Glutamatergic neuron (in vitro differentiated cells): ENCODE data around the gene PELO. TPM values are rescaled to one million over a fixed set of nuclear protein-coding genes. Genes with fewer than 3 reads are reported as not detected.

Experiments
- DNase-seq: peaks from one replicate; pipeline ENCODE4 v3.0.0; 2022
- H3K27ac Mint-ChIP-seq: one replicate; pipeline ENCODE4 v1.8.0; 2020; ENCODE audit warnings: mild to moderate bottlenecking, mixed read lengths, inconsistent platforms; ENCODE audit not compliant: unreplicated experiment
- H3K27me3 Mint-ChIP-seq: one replicate; pipeline ENCODE4 v1.8.0; 2020; ENCODE audit warnings: mild to moderate bottlenecking, moderate library complexity, mixed read lengths, inconsistent platforms; ENCODE audit not compliant: unreplicated experiment
- H3K36me3 Mint-ChIP-seq: one replicate; pipeline ENCODE4 v1.8.0; 2020; ENCODE audit warnings: mild to moderate bottlenecking, mixed read lengths, inconsistent platforms; ENCODE audit not compliant: unreplicated experiment
- H3K4me1 Mint-ChIP-seq: one replicate; pipeline ENCODE4 v1.8.0; 2020; ENCODE audit warnings: mild to moderate bottlenecking, low read depth, mixed read lengths, inconsistent platforms; ENCODE audit not compliant: unreplicated experiment
- H3K4me3 Mint-ChIP-seq: one replicate; pipeline ENCODE4 v1.8.0; 2020; ENCODE audit warnings: mild to moderate bottlenecking, mixed read lengths, inconsistent platforms; ENCODE audit not compliant: unreplicated experiment
- H3K9me3 Mint-ChIP-seq: one replicate; pipeline ENCODE4 v1.8.0; 2020; ENCODE audit warnings: mild to moderate bottlenecking, moderate library complexity, mixed read lengths, inconsistent platforms; ENCODE audit not compliant: unreplicated experiment
- total RNA-seq: library from RNA; stranded (reverse); fragmentation: NEBNext Ultra II Directional; extraction: Animal tissue kit (Norgen Biotek cat#: 25700); gene quantifications from one replicate; pipeline ENCODE4 v1.2.1, GENCODE V29; 2021; ENCODE audit not compliant: unreplicated experiment
- TF ChIP-seq, protein P1 (sequence below): fragments of 200-600 bp; sonication (generic); IDR thresholded peaks from one replicate; pipeline ENCODE4 v1.5.0; 2021; ENCODE audit not compliant: partially characterized antibody, unreplicated experiment

Gene PELO
- total RNA-seq, 1 donor from 2014 or later, result 7.5 TPM

DNA sequence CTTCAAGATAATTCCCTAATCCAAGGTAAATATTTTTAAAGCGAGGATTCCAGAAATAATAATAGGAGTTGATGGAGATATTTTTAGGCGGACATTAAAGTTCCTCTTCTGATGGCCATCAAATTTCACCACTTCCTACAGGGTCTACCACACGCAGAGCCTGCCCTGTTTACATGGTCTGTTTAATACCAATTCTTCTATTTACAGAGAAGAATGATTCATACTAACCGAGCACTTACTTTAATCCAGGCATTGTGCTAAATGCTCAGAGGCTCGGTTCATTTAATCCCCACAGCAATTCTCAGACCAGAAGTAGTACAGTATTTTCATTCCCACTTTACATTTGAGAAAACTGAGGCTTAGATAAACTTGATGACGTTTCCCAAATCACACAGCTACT lies 3.0 kb upstream of the PELO start:
- no peak for DNase-seq
- Mint-ChIP-seq H3K4me1 (no peaks in the 10 kb centered on the region), H3K4me3 (no peak overlapping the region), H3K9me3 (peaks cover 5% of the 10 kb centered on the region), H3K27ac (no peak overlapping the region), H3K27me3 (peaks cover 1% of the 10 kb centered on the region), H3K36me3 (no peaks in the 10 kb centered on the region)
- TF ChIP-seq, protein P1, sequence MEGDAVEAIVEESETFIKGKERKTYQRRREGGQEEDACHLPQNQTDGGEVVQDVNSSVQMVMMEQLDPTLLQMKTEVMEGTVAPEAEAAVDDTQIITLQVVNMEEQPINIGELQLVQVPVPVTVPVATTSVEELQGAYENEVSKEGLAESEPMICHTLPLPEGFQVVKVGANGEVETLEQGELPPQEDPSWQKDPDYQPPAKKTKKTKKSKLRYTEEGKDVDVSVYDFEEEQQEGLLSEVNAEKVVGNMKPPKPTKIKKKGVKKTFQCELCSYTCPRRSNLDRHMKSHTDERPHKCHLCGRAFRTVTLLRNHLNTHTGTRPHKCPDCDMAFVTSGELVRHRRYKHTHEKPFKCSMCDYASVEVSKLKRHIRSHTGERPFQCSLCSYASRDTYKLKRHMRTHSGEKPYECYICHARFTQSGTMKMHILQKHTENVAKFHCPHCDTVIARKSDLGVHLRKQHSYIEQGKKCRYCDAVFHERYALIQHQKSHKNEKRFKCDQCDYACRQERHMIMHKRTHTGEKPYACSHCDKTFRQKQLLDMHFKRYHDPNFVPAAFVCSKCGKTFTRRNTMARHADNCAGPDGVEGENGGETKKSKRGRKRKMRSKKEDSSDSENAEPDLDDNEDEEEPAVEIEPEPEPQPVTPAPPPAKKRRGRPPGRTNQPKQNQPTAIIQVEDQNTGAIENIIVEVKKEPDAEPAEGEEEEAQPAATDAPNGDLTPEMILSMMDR, result no peak

DNA sequence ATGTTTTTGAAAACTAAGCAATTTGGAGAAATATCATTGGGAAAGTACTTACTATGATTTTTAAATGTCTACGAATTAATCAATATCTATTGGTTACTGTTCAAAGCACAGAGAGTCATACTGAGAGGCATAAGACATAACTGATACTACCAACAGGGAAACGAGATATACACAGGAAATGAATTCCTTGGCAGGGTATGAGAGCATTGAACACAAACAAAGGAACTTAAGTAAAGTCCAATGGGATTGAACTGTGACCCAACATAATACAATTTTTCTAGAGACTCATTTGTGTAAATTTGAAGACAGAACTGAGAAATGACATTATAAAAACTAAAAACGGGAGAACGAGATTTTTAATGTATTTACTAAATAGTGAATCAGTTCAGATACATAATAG lies 1.3 kb upstream of the PELO start:
- Mint-ChIP-seq H3K27ac (no peak overlapping the region), H3K9me3 (peaks cover 2% of the 10 kb centered on the region), H3K4me1 (no peaks in the 10 kb centered on the region), H3K27me3 (peaks cover 3% of the 10 kb centered on the region), H3K36me3 (no peaks in the 10 kb centered on the region), H3K4me3 (peak overlapping the region; percentile 14)
- TF ChIP-seq, protein P1, result no peak
- no peak for DNase-seq

DNA sequence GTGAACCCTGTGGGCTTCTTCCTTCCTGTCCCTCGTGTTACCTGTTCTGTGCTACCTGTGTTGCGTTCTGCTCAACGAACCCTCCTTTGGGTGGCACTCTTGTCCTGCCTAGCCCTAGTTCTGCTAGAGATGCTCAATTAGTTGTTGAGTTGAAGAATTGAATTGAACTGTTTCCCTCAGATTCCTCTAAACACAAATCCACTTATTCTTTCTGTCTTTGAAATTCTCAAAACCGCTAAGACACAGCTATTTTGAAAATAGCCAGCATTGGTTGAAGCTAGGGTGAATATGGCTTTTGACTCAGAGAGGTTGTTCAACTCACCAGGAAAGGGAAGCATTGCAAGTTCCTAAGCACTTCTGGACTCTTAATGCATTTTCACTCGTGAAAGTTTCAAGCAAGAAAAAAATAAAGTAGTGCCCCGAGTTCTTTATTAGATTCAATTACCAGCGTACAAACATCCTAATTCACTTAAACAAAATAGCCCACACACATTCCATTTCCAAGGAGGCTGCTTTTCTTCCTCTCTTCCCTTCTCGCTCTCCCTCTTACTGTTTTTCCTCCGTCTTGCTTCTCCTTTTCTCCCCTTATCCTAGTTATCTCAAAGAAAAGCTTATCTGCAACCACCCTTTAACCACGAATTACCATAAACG lies 642 bp upstream of the PELO start:
- Mint-ChIP-seq H3K36me3 (no peaks in the 10 kb centered on the region), H3K4me1 (no peaks in the 10 kb centered on the region), H3K9me3 (peaks cover 2% of the 10 kb centered on the region), H3K4me3 (peak overlapping the region; percentile 96), H3K27ac (no peak overlapping the region), H3K27me3 (peaks cover 3% of the 10 kb centered on the region)
- DNase-seq, result no peak
- TF ChIP-seq, protein P1, result no peak

DNA sequence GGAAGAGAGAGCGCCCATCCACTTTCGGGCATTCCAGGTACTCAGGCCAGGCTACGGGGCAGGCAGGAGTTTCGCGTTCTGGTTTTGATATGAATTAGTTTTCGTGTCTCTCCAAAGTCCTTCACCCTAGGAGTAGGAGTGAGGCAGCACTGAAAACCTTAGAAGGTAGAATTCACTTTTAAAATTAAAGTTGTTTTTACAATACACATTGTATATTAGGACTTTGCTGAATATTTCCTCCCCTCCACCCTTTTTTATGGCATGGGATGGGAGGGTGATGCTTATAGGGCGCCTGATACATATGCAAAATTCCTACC lies 747 bp downstream of the PELO start:
- DNase-seq, result no peak
- TF ChIP-seq, protein P1, result no peak
- no peak overlapping the region for H3K27ac Mint-ChIP-seq
- peaks cover 3% of the 10 kb centered on the region for H3K27me3 Mint-ChIP-seq
- no peaks in the 10 kb centered on the region for H3K36me3 Mint-ChIP-seq
- H3K4me1 Mint-ChIP-seq, result no peaks in the 10 kb centered on the region
- H3K4me3 Mint-ChIP-seq, result peak overlapping the region; percentile 81
- peaks cover 2% of the 10 kb centered on the region for H3K9me3 Mint-ChIP-seq

DNA sequence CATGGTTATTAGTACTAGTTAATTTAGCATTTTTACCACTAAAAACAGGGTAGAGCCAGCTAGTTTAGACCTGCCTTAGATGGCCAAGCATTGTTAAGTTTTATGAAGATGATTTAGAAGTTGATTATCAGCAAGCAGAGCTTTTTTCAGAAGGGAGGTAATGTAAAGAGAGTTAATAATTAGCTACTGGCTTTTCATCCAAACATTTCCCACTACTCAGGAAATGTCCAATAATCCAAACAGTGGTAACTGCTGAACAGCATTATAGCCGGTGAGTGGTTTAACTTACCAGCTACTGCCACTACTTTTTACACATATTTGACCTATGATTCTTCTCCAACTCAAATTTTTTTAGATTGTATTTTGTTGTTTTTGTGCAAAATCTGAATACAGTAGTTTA lies 1.7 kb downstream of the PELO start:
- no peak overlapping the region for H3K4me3 Mint-ChIP-seq
- H3K4me1 Mint-ChIP-seq, result no peaks in the 10 kb centered on the region
- H3K9me3 Mint-ChIP-seq, result peaks cover 2% of the 10 kb centered on the region
- TF ChIP-seq, protein P1, result no peak
- no peaks in the 10 kb centered on the region for H3K36me3 Mint-ChIP-seq
- H3K27me3 Mint-ChIP-seq, result peaks cover 3% of the 10 kb centered on the region
- no peak overlapping the region for H3K27ac Mint-ChIP-seq
- no peak for DNase-seq
